ENCODE measurements around the gene CBLN3.

CBLN3 gene

GRCh38 chr14:24378981-24379906 lies 50.2 kb downstream of the CBLN3 start:
- no peak for DNase-seq

- DNase-seq, result no peak
Measured at GRCh38 chr14:24378327-24378726, 51.1 kb downstream of the CBLN3 start.

GRCh38 chr14:24377657-24378056 lies 51.8 kb downstream of the CBLN3 start:
- no peak for DNase-seq

GRCh38 chr14:24377126-24377525 lies 52.3 kb downstream of the CBLN3 start:
- DNase-seq, result no peak
